CD1c-positive myeloid dendritic cell (primary cell): Measurements from ENCODE around the gene ABHD16B.

ENCODE experiments used
- DNase-seq: peaks from one replicate; pipeline ENCODE4 v3.0.0-alpha.2; 2016; ENCODE audit errors: extremely low spot score

The ABHD16B gene

GRCh38 chr20:63895202-63895951 is 34.1 kb downstream of the ABHD16B start:
- no peak for DNase-seq

GRCh38 chr20:63895952-63896263 is 34.6 kb downstream of the ABHD16B start:
- DNase-seq, result no peak

GRCh38 chr20:63896264-63897105 is 35.2 kb downstream of the ABHD16B start:
- DNase-seq, result peak; percentile 93

GRCh38 chr20:63897978-63898561 is 36.8 kb downstream of the ABHD16B start:
- no peak for DNase-seq

GRCh38 chr20:63898882-63899558 is 37.7 kb downstream of the ABHD16B start:
- DNase-seq, result peak; percentile 49

- peak; percentile 68 for DNase-seq
Measured at GRCh38 chr20:63900413-63900812, 39.1 kb downstream of the ABHD16B start.

- DNase-seq, result no peak
Measured at GRCh38 chr20:63903796-63904561, 42.7 kb downstream of the ABHD16B start.

- no peak for DNase-seq
Measured at GRCh38 chr20:63908008-63908682, 46.8 kb downstream of the ABHD16B start.

GRCh38 chr20:63911176-63911575 is 49.9 kb downstream of the ABHD16B start:
- DNase-seq, result peak; percentile 57
